Keratinocyte (primary cell): Measurements from ENCODE around the gene RBM19. TPM values are rescaled to one million over a fixed set of nuclear protein-coding genes. Genes with fewer than 3 reads are reported as not detected.

Experiments
- DNase-seq: peaks from one replicate; pipeline ENCODE4 v3.0.0-alpha.2; 2011; ENCODE audit warnings: low read depth, missing footprints, low spot score
- FAIRE-seq: peaks from 2 replicates; lab custom pipeline; 2011; peaks lifted over from hg19 to GRCh38; lab: Jason Lieb, UNC
- H2AFZ ChIP-seq: 2 replicates; pipeline ENCODE4 v1.6.0; 2012; ENCODE audit warnings: low read length, control low read depth, inconsistent platforms; ENCODE audit not compliant: control insufficient read depth
- H3K27ac ChIP-seq: 2 replicates; pipeline ENCODE4 v1.5.1; 2011; ENCODE audit warnings: low read length; ENCODE audit not compliant: control insufficient read depth, insufficient read depth
- H3K27me3 ChIP-seq: 3 replicates; pipeline ENCODE4 v1.6.0; 2011; ENCODE audit warnings: low read length; ENCODE audit not compliant: control insufficient read depth, insufficient read depth; ENCODE audit errors: extremely low read depth
- H3K36me3 ChIP-seq, 2 experiments: 2 replicates in 1 of 2; 3 replicates in 1 of 2; pipeline ENCODE4 v1.5.1; 2011; ENCODE audit warnings: low read length in 2 of 2, mild to moderate bottlenecking in 1 of 2; ENCODE audit not compliant: control insufficient read depth in 2 of 2, insufficient read depth in 2 of 2; ENCODE audit errors: extremely low read depth in 1 of 2
- H3K4me1 ChIP-seq: 3 replicates; pipeline ENCODE4 v1.5.1; 2011; ENCODE audit warnings: low read length; ENCODE audit not compliant: control insufficient read depth, insufficient read depth; ENCODE audit errors: extremely low read depth
- H3K4me2 ChIP-seq: 3 replicates; pipeline ENCODE4 v1.6.0; 2011; ENCODE audit warnings: low read depth, low read length; ENCODE audit not compliant: control insufficient read depth, insufficient read depth; ENCODE audit errors: extremely low read depth
- H3K4me3 ChIP-seq, 3 experiments: fragments of 200-600 bp in 1 of 3; sonication (generic) in 1 of 3; 2 replicates in 2 of 3; 3 replicates in 1 of 3; pipeline ENCODE4 v1.5.1; 2011 to 2016; ENCODE audit warnings: low read length in 3 of 3, mild to moderate bottlenecking in 3 of 3, control low read depth in 2 of 3, inconsistent platforms in 1 of 3, low read depth in 1 of 3, mixed read lengths in 1 of 3, mixed run types in 1 of 3, moderate library complexity in 1 of 3; ENCODE audit not compliant: control insufficient read depth in 2 of 3, insufficient read depth in 2 of 3; ENCODE audit errors: extremely low read depth in 1 of 3
- H3K79me2 ChIP-seq: 2 replicates; pipeline ENCODE4 v1.6.0; 2012; ENCODE audit warnings: low read length; ENCODE audit not compliant: control insufficient read depth, insufficient read depth
- H3K9ac ChIP-seq: 3 replicates; pipeline ENCODE4 v1.6.0; 2011; ENCODE audit warnings: low read length; ENCODE audit not compliant: control insufficient read depth, insufficient read depth; ENCODE audit errors: extremely low read depth
- H3K9me1 ChIP-seq: 3 replicates; pipeline ENCODE4 v1.6.0; 2011; ENCODE audit warnings: low read length; ENCODE audit not compliant: control insufficient read depth, insufficient read depth; ENCODE audit errors: extremely low read depth
- H3K9me3 ChIP-seq: 2 replicates; pipeline ENCODE4 v1.5.1; 2012; ENCODE audit warnings: low read depth, low read length; ENCODE audit not compliant: control insufficient read depth
- H4K20me1 ChIP-seq: 3 replicates; pipeline ENCODE4 v1.6.0; 2011; ENCODE audit warnings: low read length; ENCODE audit not compliant: control insufficient read depth, insufficient read depth; ENCODE audit errors: extremely low read depth
- EZH2 ChIP-seq: IDR thresholded peaks from one replicate; pipeline ENCODE4 v1.6.1; 2012; ENCODE audit warnings: inconsistent platforms, mild to moderate bottlenecking, low read length, moderate library complexity
- dilution Hi-C: fragments of 300-500 bp; cut with MboI; formaldehyde crosslinking; loops from one replicate; pipeline ENCODE4 v1.7.0; 2020; ENCODE audit warnings: low sequenced_read_pairs; ENCODE audit not compliant: extremely low pct_ligation_motif_present
- polyA plus RNA-seq, 5 experiments: library from polyadenylated mRNA; depleted of rRNA in 3 of 5; stranded (reverse) in 3 of 5; stranded (forward) in 1 of 5; unstranded in 1 of 5; fragments of >200 nt; gene quantifications; 1 replicate in 1 of 5; 2 replicates in 3 of 5; 3 replicates in 1 of 5; pipeline versions ENCODE4 v1.2.1 to v1.2.3, GENCODE V29; 2011 to 2012; ENCODE audit warnings: missing spikeins in 2 of 5, low read depth in 1 of 5, low replicate concordance in 1 of 5
- TF ChIP-seq, protein P1 (sequence below), 3 experiments: IDR thresholded peaks in 1 of 3; conservative IDR thresholded peaks in 1 of 3; optimal IDR thresholded peaks in 1 of 3; 2 replicates in 2 of 3; 3 replicates in 1 of 3; pipeline versions ENCODE3 to v1.5.1; 2011; ENCODE audit warnings: low read length in 3 of 3, mild to moderate bottlenecking in 3 of 3, moderate library complexity in 2 of 3, control low read depth in 1 of 3, inconsistent platforms in 1 of 3; ENCODE audit not compliant: insufficient read depth in 2 of 3; ENCODE audit errors: extremely low read depth in 1 of 3

Gene RBM19
- polyA plus RNA-seq, 1 donor (not counting 4 experiments of a cell fraction or from before 2014, with no cell fraction given), result 14.6 TPM

DNA sequence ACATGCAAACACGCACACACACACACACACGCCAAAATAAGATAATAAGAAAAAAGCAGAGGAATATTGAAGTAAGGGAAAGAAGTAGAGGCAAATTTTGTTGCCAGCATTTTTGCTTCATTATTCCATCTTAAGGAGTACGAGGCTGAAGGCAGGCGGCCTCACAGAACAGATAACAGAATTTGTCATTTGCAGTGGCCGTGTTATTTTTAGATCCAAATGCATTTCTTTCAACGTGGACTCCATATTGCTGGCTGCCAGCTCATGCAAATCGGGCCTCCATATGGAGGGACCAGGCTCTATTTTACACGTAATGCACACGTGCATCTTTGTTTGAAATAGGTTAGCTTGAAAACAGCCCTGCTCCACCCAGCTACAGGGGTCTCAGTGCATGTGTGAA, 172.9 kb downstream of the RBM19 start:
- H3K27ac ChIP-seq, result no peak overlapping the region
- DNase-seq (no peak), FAIRE-seq (no peak)
- no peak overlapping the region for H3K4me2 ChIP-seq
- TF ChIP-seq EZH2, result no peak
- TF ChIP-seq, protein P1, sequence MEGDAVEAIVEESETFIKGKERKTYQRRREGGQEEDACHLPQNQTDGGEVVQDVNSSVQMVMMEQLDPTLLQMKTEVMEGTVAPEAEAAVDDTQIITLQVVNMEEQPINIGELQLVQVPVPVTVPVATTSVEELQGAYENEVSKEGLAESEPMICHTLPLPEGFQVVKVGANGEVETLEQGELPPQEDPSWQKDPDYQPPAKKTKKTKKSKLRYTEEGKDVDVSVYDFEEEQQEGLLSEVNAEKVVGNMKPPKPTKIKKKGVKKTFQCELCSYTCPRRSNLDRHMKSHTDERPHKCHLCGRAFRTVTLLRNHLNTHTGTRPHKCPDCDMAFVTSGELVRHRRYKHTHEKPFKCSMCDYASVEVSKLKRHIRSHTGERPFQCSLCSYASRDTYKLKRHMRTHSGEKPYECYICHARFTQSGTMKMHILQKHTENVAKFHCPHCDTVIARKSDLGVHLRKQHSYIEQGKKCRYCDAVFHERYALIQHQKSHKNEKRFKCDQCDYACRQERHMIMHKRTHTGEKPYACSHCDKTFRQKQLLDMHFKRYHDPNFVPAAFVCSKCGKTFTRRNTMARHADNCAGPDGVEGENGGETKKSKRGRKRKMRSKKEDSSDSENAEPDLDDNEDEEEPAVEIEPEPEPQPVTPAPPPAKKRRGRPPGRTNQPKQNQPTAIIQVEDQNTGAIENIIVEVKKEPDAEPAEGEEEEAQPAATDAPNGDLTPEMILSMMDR (optimal IDR thresholded peaks at IDR 0.05 in 1 of 3, IDR thresholded peaks at IDR 0.05 in 1 of 3, conservative IDR thresholded peaks at IDR 0.05 in 1 of 3; ENCODE audit: extremely low read depth in 1 of 3, insufficient read depth in 2 of 3, low read length in 3 of 3), result no peak
- no peak overlapping the region for H2AFZ ChIP-seq
- H3K9ac ChIP-seq, result no peak overlapping the region
- H3K79me2 ChIP-seq, result no peaks in the 10 kb centered on the region
- dilution Hi-C loops, result no loop called here
- no peaks in the 10 kb centered on the region for H3K36me3 ChIP-seq
- peaks cover 4% of the 10 kb centered on the region for H3K27me3 ChIP-seq
- H3K9me1 ChIP-seq, result no peaks in the 10 kb centered on the region
- H3K4me3 ChIP-seq, result no peak overlapping the region
- H3K4me1 ChIP-seq, result peaks cover 3% of the 10 kb centered on the region
- H3K9me3 ChIP-seq, result no peaks in the 10 kb centered on the region
- H4K20me1 ChIP-seq, result no peaks in the 10 kb centered on the region

DNA sequence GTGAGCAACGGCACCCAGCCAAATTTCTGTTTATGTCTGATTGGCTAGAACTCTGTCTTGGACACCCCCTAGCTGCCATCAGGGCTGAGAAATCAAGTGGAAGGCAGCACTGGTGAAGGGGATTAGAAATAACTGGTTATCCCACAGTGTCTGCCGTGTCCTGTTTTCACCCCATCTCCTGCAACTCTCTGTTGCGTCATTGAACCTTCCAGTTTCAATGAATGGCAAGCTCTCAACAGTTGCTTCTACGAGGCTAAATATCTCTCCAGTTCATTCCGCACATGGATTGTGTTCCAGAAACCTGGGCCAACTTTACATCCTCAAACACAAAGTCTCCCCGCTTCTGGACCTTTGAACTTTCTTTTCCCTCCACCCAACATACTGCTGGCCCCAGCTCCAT, 173.7 kb downstream of the RBM19 start:
- H3K27ac ChIP-seq, result no peak overlapping the region
- no peaks in the 10 kb centered on the region for H3K9me3 ChIP-seq
- H3K27me3 ChIP-seq, result peaks cover 4% of the 10 kb centered on the region
- H3K4me3 ChIP-seq, result no peak overlapping the region
- no peak overlapping the region for H3K9ac ChIP-seq
- H3K4me2 ChIP-seq, result no peak overlapping the region
- TF ChIP-seq, protein P1 (optimal IDR thresholded peaks at IDR 0.05 in 1 of 3, IDR thresholded peaks at IDR 0.05 in 1 of 3, conservative IDR thresholded peaks at IDR 0.05 in 1 of 3; ENCODE audit: extremely low read depth in 1 of 3, insufficient read depth in 2 of 3, low read length in 3 of 3), result no peak
- no peak for TF ChIP-seq EZH2
- dilution Hi-C loops, result no loop called here
- no peak overlapping the region for H2AFZ ChIP-seq
- H4K20me1 ChIP-seq, result no peaks in the 10 kb centered on the region
- peaks cover 8% of the 10 kb centered on the region for H3K4me1 ChIP-seq
- H3K9me1 ChIP-seq, result no peaks in the 10 kb centered on the region
- DNase-seq (no peak), FAIRE-seq (no peak)
- no peaks in the 10 kb centered on the region for H3K79me2 ChIP-seq
- no peaks in the 10 kb centered on the region for H3K36me3 ChIP-seq
